NCI-H2029 treated with DMSO at 0.1 percent for 48 hours (cell line): ENCODE measurements around the gene FAM117A.
"Not testable (repeated sequence)": the region's sequence is repeated elsewhere in the genome, so short reads cannot be mapped to it uniquely, and the experiment has no call there.

ENCODE experiments used
- DNase-seq: peaks from one replicate; lab custom pipeline; 2025; lab: John Stamatoyannopoulos, UW

The FAM117A gene

GRCh38 chr17:49741009-49741691 is 22.8 kb downstream of the FAM117A start:
- DNase-seq, result no peak

GRCh38 chr17:49739641-49740271 is 24.2 kb downstream of the FAM117A start:
- DNase-seq, result peak; percentile 47

- DNase-seq, result no peak
Measured at GRCh38 chr17:49738456-49739163, 25.3 kb downstream of the FAM117A start.

GRCh38 chr17:49734515-49735490 is 29.1 kb downstream of the FAM117A start:
- DNase-seq, result no peak

GRCh38 chr17:49731435-49731831 is 32.5 kb downstream of the FAM117A start:
- no peak for DNase-seq

- DNase-seq, result no peak
Measured at GRCh38 chr17:49730785-49731434, 33.0 kb downstream of the FAM117A start.

- DNase-seq, result no peak
Measured at GRCh38 chr17:49730078-49730784, 33.7 kb downstream of the FAM117A start.

- no peak for DNase-seq
Measured at GRCh38 chr17:49729069-49729468, 34.9 kb downstream of the FAM117A start.

- no peak for DNase-seq
Measured at GRCh38 chr17:49728425-49728824, 35.5 kb downstream of the FAM117A start.

- DNase-seq, result no peak
Measured at GRCh38 chr17:49727380-49727779, 36.6 kb downstream of the FAM117A start.

- no peak for DNase-seq
Measured at GRCh38 chr17:49725452-49726130, 38.3 kb downstream of the FAM117A start.

GRCh38 chr17:49724552-49724951 is 39.4 kb downstream of the FAM117A start:
- DNase-seq, result not testable (repeated sequence)

- no peak for DNase-seq
Measured at GRCh38 chr17:49723423-49723822, 40.5 kb downstream of the FAM117A start.

- DNase-seq, result no peak
Measured at GRCh38 chr17:49722066-49722465, 41.9 kb downstream of the FAM117A start.

- no peak for DNase-seq
Measured at GRCh38 chr17:49717371-49717861, 46.5 kb downstream of the FAM117A start.

- DNase-seq, result no peak
Measured at GRCh38 chr17:49716668-49717364, 47.1 kb downstream of the FAM117A start.

GRCh38 chr17:49715717-49716279 is 48.1 kb downstream of the FAM117A start:
- DNase-seq, result no peak

- no peak for DNase-seq
Measured at GRCh38 chr17:49715216-49715615, 48.7 kb downstream of the FAM117A start.
